Measurements from ENCODE around the gene ASB9. TPM values are rescaled to one million over a fixed set of nuclear protein-coding genes. Genes with fewer than 3 reads are reported as not detected.

The ASB9 gene
- total and polyA plus RNA-seq, 2 donors (not counting 3 experiments of a cell fraction or from before 2014, with no cell fraction given): 6.5 to 7.6 TPM

DNA sequence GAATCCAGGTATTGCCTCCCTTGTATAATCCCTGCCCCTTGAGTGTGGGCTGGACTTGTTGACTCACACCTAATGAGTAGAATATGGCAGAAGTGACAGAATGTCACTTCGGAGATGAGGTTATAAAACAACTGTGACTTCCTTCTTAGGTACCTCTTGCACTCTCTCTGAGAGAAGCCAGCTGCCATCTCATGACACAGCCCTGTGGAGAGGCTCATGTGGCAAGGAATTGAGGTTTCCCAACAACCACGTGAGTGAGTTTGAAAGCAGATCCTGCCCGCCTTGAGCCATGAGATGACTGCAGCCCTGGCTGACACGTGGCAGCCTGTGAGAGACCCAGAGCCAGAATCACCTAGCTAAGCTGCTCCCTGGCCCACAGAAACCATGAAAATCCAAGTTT lies 32.0 kb upstream of the ASB9 start:
- POLR2A ChIA-PET: no interaction called here
- no TSS peak for BruUV-seq (replicated peaks)
- intact Hi-C loops (cut with micrococcal nuclease): loop anchor here (2.0 to 5.0 kb wide), 2 partner anchors 85 to 167 kb away; no protein-coding TSS in a partner anchor
- DNase-seq (ENCODE audit: low read depth, low spot score) (no peak), FAIRE-seq (no peak)
- Histone ChIP-seq H3K9me1 (replicated peaks; ENCODE audit: control insufficient read depth, extremely low read depth, insufficient read depth, low read length) (no peaks in the 10 kb centered on the region), H3K4me3 (replicated peaks in 1 of 3; ENCODE audit: insufficient read depth in 1 of 3, low read depth in 1 of 3, low read length in 3 of 3) (no peak overlapping the region), H3K9ac (replicated peaks; ENCODE audit: extremely low read depth, insufficient read depth, low read length) (no peak overlapping the region), H4K20me1 (replicated peaks; ENCODE audit: control insufficient read depth, extremely low read depth, insufficient read depth, low read length) (no peaks in the 10 kb centered on the region), H2AFZ (ENCODE audit: low read depth, low read length) (no peak overlapping the region), H3K4me2 (ENCODE audit: insufficient read depth, low read length) (no peak overlapping the region), H3K27ac (ENCODE audit: insufficient read depth, low read depth, low read length) (no peak overlapping the region), H3K4me1 (ENCODE audit: control insufficient read depth, extremely low read depth, insufficient read depth, low read length) (peaks cover 21% of the 10 kb centered on the region), H3K9me3 (replicated peaks; ENCODE audit: control insufficient read depth, insufficient read depth, low read length) (no peaks in the 10 kb centered on the region), H3K36me3 (ENCODE audit: control insufficient read depth in 2 of 2, extremely low read depth in 1 of 2, insufficient read depth in 2 of 2, low read length in 2 of 2) (no peaks in the 10 kb centered on the region), H3K79me2 (ENCODE audit: control insufficient read depth, insufficient read depth, low read length) (no peaks in the 10 kb centered on the region), H3K27me3 (ENCODE audit: control insufficient read depth in 2 of 2, insufficient read depth in 2 of 2, low read length in 2 of 2) (no peaks in the 10 kb centered on the region)
- no peak for TF ChIP-seq FOS (IDR thresholded peaks at IDR 0.05; ENCODE audit: borderline replicate concordance, insufficient read depth, low read length)
- TF ChIP-seq MYC (IDR thresholded peaks at IDR 0.05; ENCODE audit: low read depth, low read length): no peak
- TF ChIP-seq EZH2 (IDR thresholded peaks at IDR 0.05; ENCODE audit: borderline replicate concordance, low read depth, low read length, severe bottlenecking): no peak
- no peak for TF ChIP-seq POLR2A (IDR thresholded peaks at IDR 0.05; ENCODE audit: low read depth, low read length)
- no peak for TF ChIP-seq GATA2 (IDR thresholded peaks at IDR 0.05; ENCODE audit: insufficient read depth, insufficient read length, low read depth, low read length)
- TF ChIP-seq CTCF (IDR thresholded peaks at IDR 0.05; ENCODE audit: extremely low read depth in 1 of 2, insufficient read depth in 1 of 2, low read depth in 1 of 2, low read length in 2 of 2): no peak
- TF ChIP-seq POLR2AphosphoS5 (IDR thresholded peaks at IDR 0.05; ENCODE audit: insufficient read depth, low read depth, low read length): no peak
- TF ChIP-seq, protein P1, sequence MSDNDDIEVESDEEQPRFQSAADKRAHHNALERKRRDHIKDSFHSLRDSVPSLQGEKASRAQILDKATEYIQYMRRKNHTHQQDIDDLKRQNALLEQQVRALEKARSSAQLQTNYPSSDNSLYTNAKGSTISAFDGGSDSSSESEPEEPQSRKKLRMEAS (IDR thresholded peaks at IDR 0.05; ENCODE audit: insufficient read depth, insufficient read length): no peak
- no peak for TF ChIP-seq JUN (IDR thresholded peaks at IDR 0.05; ENCODE audit: borderline replicate concordance, insufficient read depth, insufficient read length, low read depth)
- dilution Hi-C loops (cut with MboI; ENCODE audit: extremely low pct_ligation_motif_present, low sequenced_read_pairs): no loop called here
- CTCF ChIA-PET: interaction anchor here (1.2 kb wide), 1 partner anchor 47 kb away, joined by 3 read pairs; no protein-coding TSS in a partner anchor

Measured in endothelial cell of umbilical vein (primary cell).